ENCODE results near the gene UQCR11.

The UQCR11 gene

GRCh38 chr19:1567116-1567847 lies 38.0 kb downstream of the UQCR11 start:
- no peak for DNase-seq (ENCODE audit: low spot score)

- peak; percentile 91 for DNase-seq (ENCODE audit: low spot score)
Measured at GRCh38 chr19:1566392-1567115, 38.7 kb downstream of the UQCR11 start.

- no peak for DNase-seq (ENCODE audit: low spot score)
Measured at GRCh38 chr19:1563251-1563650, 42.0 kb downstream of the UQCR11 start.

GRCh38 chr19:1561236-1561842 lies 43.9 kb downstream of the UQCR11 start:
- no peak for DNase-seq (ENCODE audit: low spot score)

DNA sequence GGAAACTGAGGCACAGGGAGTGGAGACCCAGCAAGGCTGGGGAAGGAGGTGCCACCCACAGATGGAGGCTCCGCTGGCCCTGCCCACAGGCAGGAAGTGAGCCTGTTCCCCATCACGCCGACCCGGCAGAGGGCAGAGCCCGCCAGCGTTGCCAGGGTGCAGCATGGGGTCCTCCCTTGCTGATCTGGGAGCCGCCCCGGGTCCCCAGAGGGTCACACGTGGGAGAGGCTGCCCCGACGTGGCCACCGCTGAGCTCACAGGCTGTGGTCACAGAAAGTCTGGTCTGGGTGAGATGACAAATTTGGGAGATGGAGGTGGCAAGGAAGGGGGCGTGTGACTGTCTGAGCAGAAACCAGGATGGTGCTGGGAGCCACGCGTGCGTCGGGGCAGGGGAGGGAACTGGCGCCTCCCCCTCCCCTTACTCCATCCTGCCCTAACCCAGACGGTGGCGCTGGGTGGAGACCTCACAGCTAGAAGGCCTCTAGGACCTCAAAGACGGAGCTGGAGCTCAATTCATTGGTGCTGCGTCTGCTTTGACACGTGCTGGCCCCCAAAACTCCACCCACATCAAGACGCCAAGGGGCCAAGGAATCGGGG lies 44.9 kb downstream of the UQCR11 start:
- DNase-seq (ENCODE audit: low spot score): no peak

GRCh38 chr19:1558552-1558951 lies 46.7 kb downstream of the UQCR11 start:
- DNase-seq (ENCODE audit: low spot score): no peak

- DNase-seq (ENCODE audit: low spot score): no peak
Measured at GRCh38 chr19:1556390-1557070, 48.7 kb downstream of the UQCR11 start.

DNA sequence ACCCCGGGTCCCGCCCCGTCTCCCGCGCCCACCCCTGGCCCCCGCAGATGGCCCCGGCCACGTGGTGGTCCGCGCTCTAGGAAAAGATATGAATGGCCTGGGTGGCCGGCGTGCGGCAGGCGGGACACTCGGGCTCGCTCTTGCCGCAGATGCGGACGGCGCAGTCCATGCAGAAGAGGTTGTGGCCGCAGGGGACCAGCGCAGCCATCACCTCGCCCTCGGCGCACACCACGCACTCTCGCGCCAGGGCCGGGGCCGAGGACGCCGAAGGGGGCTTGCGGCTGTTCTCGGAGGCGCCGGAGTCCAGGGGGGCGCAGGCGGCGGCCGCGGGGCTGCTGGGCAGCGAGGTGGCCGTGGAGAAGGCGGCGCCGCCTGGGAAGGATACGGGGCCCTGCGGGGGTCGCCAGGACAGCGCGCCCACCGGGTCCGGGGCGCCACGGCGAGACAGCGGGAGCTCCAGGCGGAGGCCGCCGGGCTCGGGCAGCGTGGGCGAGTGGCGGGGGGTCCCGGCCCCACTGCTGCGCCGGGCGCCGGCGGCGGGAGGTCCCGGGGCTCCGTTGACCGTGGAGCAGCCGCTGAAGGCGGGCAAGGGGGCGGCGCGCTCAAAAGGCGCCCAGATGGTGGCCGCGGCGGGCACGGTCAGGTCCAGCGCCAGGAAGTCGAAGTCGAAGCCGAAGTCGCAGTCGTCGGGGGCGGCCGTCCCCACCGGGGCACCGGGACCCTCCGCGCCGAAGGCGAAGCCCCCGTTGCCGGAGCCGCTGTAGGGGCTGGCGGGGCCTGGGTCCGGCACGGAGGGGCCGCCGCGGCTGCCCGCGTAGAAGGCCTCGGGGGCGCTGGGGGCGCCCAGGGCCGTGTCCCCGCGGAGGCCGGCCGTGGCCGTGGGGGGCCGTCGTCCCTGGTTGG lies 49.5 kb downstream of the UQCR11 start:
- DNase-seq (ENCODE audit: low spot score): no peak

DNA sequence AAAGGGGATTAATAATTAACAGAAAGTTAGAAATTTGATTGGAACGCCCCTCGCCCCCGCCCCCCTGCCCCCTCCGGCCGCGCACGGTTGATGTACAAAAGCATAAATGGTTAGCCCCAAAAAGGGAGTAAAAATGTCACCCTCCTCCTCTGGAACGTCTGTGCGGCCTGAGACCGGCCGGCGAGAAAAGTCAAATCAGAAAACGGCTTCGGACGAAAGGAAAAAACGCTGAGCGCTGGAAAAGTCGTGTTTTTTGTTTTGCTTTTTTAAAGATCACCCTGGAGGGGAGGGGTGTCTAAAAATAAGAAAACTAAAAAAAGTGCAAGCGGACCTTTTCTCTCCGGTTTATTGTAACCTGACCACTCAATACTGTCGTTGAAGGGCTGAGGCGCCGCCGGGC lies 50.3 kb downstream of the UQCR11 start:
- no peak for DNase-seq (ENCODE audit: low spot score)

DNA sequence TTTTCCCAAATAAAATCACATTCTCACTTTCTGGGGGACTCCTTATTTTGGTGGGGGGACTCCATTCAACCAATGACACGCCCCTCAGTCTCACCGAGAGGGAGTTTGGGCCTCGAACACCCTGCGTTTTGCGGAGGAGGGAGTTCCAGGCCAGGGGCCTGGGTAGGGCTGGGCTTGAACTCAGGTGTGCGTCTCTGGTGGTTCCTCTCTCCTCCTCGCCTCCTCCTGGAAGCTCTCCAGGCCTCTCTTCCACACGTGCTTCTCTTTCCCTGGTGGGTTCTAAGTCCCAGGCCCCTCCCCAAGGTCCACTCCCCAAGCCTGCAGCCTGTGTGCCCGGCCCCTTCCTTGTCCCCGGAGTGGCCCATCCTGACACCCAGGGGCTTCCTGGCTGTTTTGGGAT lies 51.8 kb downstream of the UQCR11 start:
- no peak for DNase-seq (ENCODE audit: low spot score)

GRCh38 chr19:1551068-1552040 lies 53.9 kb downstream of the UQCR11 start:
- DNase-seq (ENCODE audit: low spot score): no peak

- no peak for DNase-seq (ENCODE audit: low spot score)
Measured at GRCh38 chr19:1549332-1549945, 55.8 kb downstream of the UQCR11 start.

Data from globus pallidus (tissue), 1 donor.